ENCODE data around the gene VPS54.

DNA sequence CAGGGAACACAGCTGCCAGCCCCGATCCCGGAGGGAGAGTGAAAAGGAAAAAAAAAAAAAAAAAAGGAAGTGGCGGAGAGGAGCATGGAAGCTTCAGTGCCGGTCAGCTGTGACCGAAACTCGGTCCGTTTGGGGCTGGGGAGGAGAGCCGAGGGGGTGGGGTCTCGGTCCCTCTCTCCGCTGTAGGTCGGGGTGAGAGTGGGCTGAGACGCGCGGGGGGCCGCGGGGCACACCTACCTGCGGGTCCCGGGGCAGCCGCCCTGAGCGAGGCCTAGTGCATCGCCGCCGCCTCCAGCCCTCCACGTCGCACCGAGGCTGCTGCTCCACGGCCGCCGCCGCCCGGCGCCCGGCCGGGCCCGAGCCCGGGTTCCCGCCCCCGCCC lies 536 bp downstream of the VPS54 start:
- TF ChIP-seq EZH2 (IDR thresholded peaks at IDR 0.05; ENCODE audit: insufficient read depth, low read length): no peak
- TF ChIP-seq, protein P1, sequence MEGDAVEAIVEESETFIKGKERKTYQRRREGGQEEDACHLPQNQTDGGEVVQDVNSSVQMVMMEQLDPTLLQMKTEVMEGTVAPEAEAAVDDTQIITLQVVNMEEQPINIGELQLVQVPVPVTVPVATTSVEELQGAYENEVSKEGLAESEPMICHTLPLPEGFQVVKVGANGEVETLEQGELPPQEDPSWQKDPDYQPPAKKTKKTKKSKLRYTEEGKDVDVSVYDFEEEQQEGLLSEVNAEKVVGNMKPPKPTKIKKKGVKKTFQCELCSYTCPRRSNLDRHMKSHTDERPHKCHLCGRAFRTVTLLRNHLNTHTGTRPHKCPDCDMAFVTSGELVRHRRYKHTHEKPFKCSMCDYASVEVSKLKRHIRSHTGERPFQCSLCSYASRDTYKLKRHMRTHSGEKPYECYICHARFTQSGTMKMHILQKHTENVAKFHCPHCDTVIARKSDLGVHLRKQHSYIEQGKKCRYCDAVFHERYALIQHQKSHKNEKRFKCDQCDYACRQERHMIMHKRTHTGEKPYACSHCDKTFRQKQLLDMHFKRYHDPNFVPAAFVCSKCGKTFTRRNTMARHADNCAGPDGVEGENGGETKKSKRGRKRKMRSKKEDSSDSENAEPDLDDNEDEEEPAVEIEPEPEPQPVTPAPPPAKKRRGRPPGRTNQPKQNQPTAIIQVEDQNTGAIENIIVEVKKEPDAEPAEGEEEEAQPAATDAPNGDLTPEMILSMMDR (IDR thresholded peaks at IDR 0.05; ENCODE audit: insufficient read depth, low read depth, low read length): no peak

Data from astrocyte (in vitro differentiated cells and primary cell).